Fibroblast of villous mesenchyme (primary cell): ENCODE results near the gene GALM. TPM values are rescaled to one million over a fixed set of nuclear protein-coding genes. Genes with fewer than 3 reads are reported as not detected.

Source experiments
- DNase-seq: peaks from one replicate; pipeline ENCODE4 v3.0.0-alpha.2; 2010; ENCODE audit warnings: low read depth
- H3K4me3 ChIP-seq: 2 replicates; pipeline ENCODE4 v1.5.1; 2011; ENCODE audit warnings: low read depth, mild to moderate bottlenecking, low read length
- CTCF ChIP-seq: IDR thresholded peaks from 2 replicates; pipeline ENCODE4 v1.5.1; 2012; ENCODE audit warnings: low read depth, mild to moderate bottlenecking, low read length; ENCODE audit not compliant: insufficient read depth
- total RNA-seq: library from RNA; depleted of rRNA; stranded (reverse); fragments of >200 nt; gene quantifications from 2 replicates; pipeline ENCODE4 v1.2.3, GENCODE V29; 2012

GALM gene
- total RNA-seq, 1 donor: 19.9 TPM

- no peak overlapping the region for H3K4me3 ChIP-seq
- DNase-seq: no peak
- no peak for TF ChIP-seq CTCF
These were observed 15.9 kb upstream of the GALM start for GRCh38 chr2:38650012-38650411.

DNA sequence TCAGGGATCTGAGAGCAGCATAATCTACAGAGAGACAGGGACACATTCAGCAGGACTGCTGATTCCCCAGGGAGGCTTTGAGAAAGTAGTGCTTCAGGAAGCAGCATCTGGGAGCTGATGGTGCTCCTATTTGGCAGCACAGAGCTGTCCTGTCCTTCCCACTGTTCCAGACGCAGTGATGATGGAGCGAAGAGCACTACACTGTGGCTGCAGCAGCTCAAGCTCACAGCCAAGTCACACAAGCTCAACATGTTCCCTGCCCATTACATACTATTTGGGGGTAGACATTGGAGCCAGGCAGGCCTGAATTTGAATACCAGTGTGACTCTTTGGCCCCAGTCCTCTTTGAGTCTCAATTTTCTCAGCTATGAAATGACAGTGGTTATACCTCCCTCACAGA, 15.2 kb upstream of the GALM start:
- TF ChIP-seq CTCF: no peak
- no peak for DNase-seq
- H3K4me3 ChIP-seq: no peak overlapping the region

- no peak for TF ChIP-seq CTCF
- peak; percentile 53 for DNase-seq
- no peak overlapping the region for H3K4me3 ChIP-seq
These were observed 13.3 kb upstream of the GALM start for GRCh38 chr2:38652431-38653273.

DNA sequence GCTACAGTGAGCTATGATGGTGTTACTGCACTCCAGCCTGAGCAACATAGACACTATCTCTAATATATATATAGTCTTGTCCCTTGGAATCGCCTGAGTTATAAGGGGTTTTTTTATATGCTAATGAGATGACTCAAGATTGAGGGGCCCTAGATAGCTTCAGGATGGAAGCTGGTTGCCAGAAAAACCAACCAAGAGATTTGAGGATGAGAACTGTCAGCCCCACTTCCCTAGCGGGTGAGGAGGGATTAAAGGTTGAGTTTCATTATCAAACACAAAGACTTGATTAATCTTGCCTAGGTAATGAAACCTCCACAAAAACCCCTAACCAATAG, 12.6 kb upstream of the GALM start:
- TF ChIP-seq CTCF: no peak
- no peak overlapping the region for H3K4me3 ChIP-seq
- no peak for DNase-seq

- TF ChIP-seq CTCF: no peak
- peak; percentile 12 for DNase-seq
- no peak overlapping the region for H3K4me3 ChIP-seq
These were observed 12.0 kb upstream of the GALM start for GRCh38 chr2:38653715-38654527.

DNA sequence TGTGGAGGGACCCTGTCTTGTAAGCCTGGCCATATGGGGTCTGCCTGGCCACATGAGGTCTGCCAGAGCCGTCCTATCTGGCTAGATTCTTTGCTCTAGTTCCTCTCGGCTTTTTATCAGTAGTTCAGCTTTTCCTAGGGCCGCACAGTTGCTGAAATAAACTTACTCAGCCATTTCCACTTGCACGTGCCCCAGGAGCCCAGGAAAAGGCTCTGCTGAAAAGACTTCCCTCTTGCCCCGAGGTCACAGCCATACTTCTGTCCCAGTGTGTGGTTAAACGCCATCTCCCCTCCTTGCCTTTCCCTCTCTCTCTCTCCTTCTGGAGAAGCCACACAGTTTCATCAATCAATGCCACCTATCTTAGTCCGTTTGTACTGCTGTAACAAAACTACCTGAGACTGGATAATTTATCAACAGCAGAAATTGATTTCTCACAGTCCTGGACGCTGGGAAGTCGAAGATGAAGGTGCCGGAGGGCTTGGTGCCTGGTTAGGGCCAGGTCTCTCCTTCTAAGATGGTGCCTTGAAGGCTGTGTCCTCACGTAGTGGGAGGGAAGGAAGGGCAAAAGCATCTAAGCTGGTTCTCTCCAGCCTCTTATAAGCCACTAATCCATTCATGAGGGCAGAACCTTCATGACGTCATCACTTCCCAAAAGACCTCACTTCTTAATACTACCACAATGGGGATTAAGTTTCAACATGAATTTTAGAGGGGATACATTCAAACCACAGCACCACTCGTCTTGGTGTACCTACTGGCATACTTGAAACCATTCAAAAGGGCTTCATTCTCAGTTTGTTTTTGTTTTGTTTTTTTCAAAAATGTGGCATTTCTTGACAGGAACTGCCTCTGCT, 11.2 kb upstream of the GALM start:
- no peak for DNase-seq
- TF ChIP-seq CTCF: no peak
- H3K4me3 ChIP-seq: no peak overlapping the region
